Stimulated activated CD8-positive, alpha-beta memory T cell treated with anti-CD3 and anti-CD28 coated beads, Interleukin-12 subunit alpha, Interleukin-12 subunit beta, amount 100 ng/mL, for 24 hours (primary cell): ENCODE results near the gene CENPT.
"Not testable (repeated sequence)": the region's sequence is repeated elsewhere in the genome, so short reads cannot be mapped to it uniquely, and the experiment has no call there.

Experiments used
- DNase-seq: peaks from one replicate; pipeline ENCODE4 v3.0.0-alpha.2; 2020; ENCODE audit errors: extremely low read depth

Gene CENPT

DNA sequence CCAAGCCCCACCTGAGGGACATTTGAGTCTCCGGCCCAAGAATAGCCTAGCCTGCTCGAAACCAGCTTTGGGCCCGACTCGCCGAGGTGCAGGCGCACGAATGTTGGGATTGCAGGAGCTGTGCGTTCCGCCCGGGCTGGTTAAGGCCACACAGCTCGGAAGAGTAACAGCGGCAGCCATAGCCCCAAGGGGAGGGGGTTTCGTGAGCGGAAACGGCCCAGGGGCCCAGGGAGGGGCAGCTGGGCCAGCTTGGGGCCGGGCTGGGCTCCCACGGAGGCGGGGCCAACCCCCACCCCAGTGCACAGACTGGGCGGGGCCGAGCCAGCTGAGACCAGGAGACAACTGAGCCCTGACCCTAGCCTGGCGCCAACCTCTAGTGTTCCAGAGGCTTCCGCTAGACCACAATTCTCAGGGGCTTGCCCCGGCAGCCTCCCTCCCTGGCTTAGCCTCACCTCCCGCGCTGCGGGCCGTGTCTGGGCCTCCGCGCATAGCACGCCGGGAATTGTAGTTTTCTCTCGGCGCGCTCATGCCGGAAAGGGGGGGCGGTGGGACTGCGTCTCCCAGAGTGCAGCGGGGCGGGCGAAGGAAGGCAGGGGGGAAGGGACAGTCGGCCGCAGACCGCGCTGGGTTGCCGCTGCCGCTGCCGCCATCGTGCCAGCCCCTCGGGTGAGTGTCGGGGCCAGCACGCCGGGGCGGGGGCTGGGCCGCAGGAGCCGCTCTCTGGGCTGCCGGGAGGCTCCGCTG lies 1.0 kb downstream of the CENPT start, which contains the start of gene NUTF2:
Gene NUTF2 (plus strand): TSS at position 614 of the 744 bp plus-strand sequence. CDS start 18,198 bp downstream, outside the sequence.
- DNase-seq = peak; percentile 88

DNA sequence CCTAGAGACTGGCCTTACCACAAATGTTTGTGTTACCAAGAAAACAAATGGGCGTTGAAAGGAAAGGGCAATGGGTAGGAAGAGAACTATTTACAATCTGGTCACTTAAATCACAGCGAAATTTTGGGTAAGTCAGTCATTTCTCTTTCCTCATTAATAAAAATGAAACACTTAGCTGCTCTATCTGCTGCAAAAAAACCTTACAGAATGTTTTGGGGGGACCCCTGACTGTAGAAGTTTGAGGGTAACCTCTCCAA lies 1.5 kb downstream of the CENPT start:
- DNase-seq = no peak

DNA sequence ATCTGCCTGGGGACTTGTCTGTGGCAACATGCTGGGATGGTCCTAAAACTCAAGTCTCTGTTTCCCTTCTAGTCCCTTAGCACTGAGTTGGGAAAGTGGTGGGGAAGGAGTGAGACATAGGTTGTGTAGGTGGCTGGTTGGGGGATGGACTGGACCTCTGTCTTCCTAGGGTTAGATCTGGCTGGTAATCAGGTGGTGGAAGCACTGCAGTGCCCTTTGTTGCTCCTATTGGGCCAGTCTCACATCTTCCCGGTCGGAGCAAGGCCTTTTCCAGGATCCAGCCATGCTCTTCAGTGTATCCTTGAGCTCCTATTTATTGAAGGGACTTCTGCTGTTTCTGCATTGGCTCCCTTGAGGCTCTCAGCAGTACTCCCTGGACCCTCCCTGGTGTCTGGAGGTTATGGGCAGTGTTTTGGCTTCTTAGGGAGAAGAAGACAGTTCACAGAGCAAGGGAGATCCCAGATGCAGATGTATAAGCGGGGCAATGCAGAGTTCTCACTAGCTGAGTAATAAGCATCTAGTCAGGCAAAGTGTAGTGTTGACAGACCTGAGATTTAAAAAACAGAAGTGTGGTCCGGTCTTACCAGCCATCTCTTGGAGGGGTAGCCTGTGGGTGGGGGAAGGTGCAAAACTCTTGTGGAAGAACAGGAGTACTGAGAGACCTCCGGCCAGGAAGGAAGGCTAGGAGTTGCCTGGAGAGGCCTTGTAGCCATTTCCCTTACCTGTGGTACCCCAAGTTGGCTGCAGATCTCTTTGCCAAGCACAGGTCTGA lies 2.0 kb downstream of the CENPT start:
- DNase-seq = no peak

DNA sequence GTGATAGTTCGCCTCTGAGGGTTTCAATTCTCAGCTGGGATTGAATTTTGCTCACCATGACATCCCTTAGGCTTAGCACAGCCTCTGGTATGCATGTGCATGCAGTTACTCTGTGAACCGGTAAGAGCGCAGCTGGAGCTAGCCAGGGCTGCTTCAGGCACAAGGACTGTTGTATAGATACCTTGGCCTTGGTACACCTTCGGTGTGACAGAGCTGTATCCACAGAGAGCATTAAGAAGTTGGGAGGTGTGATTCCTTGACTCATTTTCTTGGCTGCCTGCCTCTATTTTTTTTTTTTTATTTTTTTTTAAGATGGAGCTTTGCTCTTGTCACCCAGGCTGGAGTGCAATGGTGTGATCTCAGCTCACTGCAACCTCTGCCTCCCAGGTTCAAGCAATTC lies 3.0 kb downstream of the CENPT start:
- DNase-seq = no peak

DNA sequence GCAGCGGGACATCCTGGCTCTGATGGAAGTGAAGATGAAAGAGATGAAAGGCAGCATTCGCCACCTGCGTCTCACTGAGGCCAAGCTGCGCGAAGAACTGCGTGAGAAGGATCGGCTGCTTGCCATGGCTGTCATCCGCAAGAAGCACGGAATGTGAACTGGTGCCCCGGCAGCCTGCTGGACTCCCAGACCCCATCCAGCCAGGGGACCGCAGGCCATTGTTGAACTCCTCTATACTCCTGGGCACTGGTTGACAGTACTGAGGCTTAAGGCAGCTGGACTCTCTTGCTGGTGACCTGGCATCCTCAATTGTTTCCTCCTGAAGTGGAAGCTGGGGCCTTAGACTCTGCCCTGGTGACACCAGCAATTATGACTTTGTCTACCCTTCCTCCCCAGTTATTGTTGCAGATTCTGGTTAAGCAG lies 4.1 kb downstream of the CENPT start:
- no peak for DNase-seq

DNA sequence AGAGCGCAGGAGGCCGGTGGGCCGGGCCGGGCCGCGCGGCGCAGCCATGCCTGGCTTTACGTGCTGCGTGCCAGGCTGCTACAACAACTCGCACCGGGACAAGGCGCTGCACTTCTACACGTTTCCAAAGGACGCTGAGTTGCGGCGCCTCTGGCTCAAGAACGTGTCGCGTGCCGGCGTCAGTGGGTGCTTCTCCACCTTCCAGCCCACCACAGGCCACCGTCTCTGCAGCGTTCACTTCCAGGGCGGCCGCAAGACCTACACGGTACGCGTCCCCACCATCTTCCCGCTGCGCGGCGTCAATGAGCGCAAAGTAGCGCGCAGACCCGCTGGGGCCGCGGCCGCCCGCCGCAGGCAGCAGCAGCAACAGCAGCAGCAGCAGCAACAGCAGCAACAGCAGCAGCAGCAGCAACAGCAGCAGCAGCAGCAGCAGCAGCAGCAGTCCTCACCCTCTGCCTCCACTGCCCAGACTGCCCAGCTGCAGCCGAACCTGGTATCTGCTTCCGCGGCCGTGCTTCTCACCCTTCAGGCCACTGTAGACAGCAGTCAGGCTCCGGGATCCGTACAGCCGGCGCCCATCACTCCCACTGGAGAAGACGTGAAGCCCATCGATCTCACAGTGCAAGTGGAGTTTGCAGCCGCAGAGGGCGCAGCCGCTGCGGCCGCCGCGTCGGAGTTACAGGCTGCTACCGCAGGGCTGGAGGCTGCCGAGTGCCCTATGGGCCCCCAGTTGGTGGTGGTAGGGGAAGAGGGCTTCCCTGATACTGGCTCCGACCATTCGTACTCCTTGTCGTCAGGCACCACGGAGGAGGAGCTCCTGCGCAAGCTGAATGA lies 4.8 kb downstream of the CENPT start:
- peak; percentile 17 for DNase-seq

DNA sequence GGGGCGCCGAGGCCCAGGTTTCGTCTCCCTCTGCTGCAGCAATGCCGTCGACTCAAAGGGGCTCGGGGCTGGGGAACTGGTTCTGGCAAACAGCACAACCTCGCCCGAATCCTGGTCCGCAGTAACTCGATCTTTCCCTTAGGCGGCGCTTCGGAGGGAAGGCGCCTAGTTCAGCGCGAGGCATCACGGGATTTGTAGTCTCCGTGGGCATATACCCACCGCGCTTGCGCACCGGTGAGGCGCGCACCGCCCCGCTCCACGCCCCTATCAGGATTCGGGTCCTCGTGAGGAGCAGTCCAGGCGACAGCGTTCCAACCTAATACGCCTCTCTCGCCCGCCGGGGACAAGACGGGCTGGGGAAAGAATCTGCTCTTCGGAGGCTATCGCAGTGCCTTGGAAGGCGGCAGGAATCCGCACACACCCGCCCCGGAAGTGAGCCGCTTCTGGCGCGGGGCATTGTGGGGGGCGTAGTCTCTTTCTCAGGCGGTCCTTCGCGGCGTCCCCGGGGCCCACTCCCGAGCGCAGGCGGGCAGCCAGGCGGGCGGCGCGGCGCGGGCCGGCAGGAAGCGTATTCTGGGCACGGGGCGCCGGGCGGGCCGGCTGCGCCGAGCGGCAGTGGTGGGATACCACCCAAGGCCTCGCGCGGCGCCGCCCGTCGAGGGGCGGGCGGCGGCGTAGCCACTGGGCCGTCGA lies 5.5 kb downstream of the CENPT start, which contains the start of gene THAP11:
Gene THAP11 (plus strand): TSS at position 505 of the 693 bp plus-strand sequence. CDS start 235 bp downstream, outside the sequence.
- peak; percentile 82 for DNase-seq

DNA sequence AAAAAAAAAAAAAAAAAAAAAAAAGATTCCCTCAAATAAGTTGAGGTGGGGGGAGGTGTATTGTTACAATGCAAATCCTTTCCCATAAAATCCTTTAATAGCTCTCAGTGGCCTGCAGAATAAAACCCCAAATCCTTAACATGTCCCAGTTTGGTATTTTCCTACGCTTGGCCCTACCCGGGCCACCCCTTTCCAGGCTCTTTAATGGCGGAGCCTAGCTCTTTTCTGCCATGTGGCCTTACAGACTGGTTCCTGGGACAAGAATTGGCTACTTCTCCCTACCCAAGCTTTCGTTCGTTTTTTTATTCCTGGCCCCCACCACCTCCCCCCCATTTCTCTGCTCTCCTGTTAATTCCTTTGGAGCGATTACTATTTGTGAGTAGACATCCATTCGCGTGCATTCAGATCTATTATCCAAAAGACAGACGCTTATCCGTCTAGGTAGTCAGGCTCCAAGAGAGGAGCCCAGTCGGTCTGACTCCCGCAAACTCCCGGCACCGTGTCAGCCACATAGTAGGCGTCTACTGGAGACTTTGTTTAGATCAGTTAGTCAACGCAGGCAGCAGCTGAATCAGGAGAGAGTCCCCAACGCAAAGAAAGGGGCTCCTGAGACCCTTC lies 6.2 kb downstream of the CENPT start:
- DNase-seq = no peak

DNA sequence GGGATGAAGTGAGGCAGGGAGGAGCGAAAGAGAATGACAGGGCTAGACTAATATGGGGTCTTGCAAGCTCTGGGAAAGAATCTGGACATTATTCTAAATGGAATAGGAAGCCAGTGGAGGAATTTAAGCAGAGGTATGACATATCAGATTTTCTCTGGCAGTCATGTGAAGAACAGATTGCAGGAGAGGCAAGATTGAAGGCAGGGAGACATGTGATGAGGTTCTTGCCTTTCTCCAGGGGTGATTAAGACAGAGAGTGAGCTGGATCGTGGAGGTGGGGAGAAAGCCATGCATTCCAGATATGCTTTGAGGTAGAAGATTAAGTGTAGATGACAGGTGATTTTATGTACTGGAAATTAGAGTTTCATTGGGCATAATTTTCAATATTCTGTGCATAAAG lies 9.7 kb downstream of the CENPT start:
- no peak for DNase-seq

DNA sequence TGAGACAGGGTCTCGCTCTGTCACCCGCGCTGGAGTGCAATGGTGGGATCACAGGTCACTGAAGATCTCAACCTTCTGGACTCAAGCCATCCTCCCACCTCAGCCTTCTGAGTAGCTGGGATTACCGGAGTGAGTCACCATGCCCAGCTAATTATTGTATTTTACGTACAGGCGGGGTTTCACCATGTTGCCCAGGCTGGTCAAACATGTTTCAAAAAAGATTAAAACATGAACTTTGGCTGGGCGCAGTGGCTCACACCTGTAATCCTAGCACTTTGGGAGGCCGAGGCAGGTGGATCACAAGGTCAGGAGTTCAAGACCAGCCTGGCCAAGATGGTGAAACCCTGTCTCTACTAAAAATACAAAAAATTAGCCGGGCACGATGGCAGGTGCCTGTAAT lies 10.3 kb downstream of the CENPT start:
- not testable (repeated sequence) for DNase-seq

DNA sequence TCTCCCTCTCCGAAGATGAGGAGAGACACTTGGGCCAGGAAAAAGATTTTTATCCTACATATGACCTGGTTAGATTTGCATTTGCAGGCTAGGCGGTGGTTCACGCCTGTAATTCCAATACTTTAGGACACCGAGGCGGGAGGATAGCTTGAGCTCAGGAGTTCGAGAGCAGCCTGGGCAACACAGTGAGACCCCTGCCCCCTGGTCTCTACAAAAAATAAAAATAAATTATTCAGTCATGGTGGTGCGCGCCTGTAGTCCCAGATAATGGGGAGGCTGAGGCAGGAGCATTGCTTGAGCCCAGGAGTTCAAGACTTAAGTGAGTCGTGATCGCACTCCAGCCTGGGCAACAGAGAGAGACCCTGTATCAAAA lies 13.3 kb downstream of the CENPT start:
- DNase-seq = no peak

DNA sequence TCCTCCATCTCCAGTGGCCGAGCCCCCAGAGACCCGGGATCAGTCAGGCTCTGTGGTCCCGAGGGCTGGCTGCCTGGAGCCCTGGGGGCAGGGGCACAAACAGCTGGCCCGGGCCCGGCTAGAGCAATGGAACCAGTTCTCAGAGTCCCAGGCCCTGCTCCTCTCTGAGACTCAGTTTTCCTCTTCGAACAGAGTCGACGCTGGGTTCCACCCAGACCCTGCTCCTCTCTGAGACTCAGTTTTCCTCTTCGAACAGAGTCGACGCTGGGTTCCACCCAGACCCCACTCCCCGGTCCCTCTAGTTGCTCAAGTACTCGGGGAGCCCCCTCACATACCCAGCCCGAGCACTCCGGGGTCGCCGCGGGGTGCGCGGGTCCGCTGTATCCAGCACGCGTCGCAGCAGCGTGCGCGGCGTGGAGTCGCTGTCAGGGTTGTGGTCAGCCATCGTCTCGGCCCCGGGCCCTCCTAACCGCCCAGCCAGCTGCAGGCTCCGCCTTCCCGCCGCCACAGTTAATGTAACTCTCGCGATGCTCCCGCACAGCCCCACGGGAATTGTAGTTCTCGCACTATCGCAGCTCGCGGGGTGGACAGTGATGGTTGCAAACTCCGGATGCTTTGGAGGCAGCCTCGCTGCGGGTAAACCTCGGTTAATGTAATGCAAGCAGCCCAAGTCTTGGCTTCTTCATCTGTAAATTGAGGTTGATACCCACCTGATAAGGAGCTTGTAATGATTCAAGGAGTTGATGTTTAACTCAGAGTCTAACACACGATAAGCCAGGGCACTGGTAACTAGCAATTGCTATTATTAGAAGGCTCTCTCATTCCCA lies 13.9 kb downstream of the CENPT start:
- DNase-seq = peak; percentile 78

DNA sequence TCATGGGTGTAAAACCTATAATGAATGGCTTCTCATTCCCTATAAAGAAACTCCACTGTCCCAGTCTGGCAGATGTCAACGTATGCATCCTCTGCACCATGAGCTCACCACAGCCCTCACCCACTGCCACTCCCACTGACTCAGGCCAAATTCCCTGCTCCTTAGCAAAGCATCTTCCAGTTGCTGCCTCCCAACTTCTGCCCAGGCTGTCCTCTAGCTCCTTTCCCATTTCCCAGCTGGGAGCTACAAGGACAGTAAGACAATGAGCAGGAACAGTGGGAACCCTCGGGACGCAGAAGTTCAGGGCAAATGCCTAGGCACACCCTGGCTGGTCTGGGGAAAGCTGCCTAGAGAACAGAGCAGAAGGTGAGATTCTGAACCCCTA lies 14.5 kb downstream of the CENPT start:
- no peak for DNase-seq

DNA sequence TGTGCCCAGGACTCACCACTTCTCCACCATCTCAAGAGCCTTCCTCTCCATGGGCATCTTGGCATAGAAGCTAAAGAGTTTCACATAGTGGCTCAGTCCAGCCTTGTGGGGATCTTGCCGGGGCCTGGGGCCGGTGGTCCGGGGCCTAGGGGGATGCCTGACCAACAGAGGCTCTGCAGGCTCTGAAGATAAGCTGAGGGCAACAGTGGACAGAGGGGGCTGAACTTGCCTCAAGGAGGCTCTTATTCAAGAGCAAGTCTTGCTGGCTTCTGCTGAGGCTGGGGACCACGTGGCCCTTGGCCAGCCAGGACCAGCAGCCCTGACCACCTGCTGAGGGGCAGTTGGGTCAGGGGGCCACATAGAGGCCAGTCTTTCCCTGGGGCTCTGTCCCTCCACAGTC lies 18.8 kb downstream of the CENPT start:
- DNase-seq = no peak

DNA sequence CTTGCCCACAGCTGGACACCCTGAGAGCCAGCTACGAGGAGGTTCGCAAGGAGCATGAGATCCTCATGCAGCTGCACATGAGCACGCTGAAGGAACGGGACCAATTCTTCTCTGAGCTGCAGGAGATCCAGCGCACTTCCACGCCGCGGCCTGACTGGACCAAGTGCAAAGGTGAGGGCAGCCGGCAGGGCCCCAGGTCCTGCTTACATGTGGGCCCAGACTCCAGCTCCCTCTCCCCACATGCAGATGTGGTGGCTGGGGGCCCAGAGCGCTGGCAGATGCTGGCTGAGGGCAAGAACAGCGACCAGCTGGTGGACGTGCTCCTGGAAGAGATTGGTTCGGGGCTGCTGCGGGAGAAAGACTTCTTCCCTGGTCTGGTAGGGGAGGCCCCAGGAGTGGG lies 21.6 kb downstream of the CENPT start:
- DNase-seq = no peak

DNA sequence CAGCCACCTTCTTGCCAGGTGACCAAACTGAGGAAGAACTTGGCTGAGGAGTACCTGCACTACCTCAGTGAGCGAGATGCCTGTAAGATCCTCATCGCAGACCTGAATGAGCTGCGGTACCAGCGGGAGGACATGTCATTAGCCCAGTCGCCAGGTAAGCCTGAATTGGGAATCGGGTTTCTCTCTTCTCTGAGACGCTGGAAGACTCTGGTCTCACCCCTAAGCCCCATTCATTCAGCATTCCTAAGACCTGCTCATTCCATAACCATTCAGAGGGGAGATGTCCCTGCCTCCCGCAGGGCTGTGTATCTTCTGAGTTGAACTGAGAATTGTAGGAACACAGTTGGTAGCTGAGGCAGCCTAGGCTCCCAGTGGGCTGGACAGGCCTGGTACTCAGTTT lies 22.4 kb downstream of the CENPT start:
- DNase-seq = no peak

DNA sequence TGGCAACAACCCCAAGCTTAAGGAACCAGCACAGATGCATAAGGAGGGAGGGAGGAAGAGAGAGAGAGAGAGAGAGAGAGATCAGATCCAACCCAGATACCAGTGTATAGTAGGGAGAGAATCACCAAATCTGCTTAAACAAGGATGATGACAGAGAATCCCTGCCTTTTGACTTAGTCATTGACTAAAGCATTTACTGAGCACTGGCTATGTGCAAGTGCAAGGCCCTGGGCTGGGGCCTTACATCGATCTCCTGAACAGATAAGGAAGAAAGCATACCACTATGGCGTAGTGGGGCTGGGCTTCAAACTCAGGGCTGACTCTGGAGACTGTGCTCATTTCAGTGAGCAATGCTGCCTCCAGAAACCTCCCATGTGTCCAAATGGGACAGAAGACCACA lies 25.0 kb downstream of the CENPT start:
- no peak for DNase-seq

DNA sequence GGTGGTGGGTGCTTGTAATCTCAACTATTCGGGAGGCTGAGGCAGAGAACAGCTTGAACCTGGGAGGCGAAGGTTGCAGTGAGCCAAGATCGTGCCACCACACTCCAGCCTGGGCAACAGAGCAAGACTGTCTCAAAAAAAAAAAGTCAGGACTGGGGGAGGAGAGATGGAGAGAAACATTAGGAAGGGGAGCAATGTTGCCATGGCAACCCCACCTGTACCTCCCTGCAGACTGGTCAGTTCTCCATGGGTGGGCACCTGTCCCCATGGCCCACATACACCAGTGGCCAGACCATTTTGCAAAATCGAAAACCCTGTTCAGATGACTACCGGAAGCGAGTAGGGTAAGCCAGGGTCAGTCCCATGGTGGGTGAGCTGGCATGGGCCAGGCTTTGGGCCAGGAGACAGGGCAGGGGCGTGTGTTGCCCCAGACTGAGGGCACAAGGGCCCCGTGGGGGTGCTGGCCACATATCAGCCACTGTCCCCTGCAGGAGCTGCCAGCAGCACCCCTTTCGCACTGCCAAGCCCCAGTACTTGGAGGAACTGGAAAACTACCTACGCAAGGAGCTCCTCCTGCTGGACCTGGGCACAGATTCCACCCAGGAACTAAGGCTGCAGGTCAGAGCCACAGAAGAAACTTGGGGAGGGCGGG lies 26.8 kb downstream of the CENPT start:
- DNase-seq = no peak

DNA sequence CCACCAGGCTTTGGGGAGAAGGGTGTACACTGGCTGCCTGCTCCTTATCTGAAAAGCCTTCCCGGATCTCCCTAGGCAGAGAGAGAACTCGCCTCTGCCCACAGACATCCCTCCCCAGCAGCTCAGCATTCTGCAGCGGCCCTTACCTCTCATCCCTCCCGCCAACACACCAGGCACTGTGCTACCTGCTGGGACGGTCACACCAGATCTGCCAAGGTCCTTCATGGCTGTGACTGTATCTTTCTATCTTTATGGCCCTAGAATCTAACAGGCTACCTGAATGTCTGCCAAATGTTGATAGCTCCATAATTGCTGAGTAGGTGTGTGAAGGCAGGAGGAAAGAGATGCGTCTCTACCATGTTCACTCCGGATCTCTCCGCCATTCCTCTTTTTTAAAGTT lies 32.9 kb downstream of the CENPT start:
- DNase-seq = no peak

DNA sequence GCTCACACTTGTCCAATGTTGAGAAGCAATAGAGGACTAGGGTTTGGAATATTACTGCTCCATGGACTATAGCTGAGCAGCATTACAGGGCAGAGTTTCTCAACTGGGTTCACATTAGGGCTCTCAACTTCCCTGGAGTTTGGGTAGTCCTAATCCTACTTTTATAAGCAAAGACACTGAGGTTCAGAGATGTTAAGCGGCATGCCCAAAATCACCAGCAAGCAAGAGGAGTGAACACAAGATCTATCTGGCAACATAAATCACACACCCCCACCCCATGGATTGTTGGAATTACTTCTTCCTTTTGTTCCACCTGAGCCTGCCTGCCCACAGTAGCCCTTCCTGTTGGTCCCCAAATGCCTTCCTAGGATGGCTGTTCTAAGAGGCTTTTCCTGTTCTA lies 35.6 kb downstream of the CENPT start:
- DNase-seq = no peak
